Measurements from ENCODE around the gene KCNH3.
A peak's percentile ranks its signal among the peaks of the same experiment; 100 is the strongest.

The KCNH3 gene

DNA sequence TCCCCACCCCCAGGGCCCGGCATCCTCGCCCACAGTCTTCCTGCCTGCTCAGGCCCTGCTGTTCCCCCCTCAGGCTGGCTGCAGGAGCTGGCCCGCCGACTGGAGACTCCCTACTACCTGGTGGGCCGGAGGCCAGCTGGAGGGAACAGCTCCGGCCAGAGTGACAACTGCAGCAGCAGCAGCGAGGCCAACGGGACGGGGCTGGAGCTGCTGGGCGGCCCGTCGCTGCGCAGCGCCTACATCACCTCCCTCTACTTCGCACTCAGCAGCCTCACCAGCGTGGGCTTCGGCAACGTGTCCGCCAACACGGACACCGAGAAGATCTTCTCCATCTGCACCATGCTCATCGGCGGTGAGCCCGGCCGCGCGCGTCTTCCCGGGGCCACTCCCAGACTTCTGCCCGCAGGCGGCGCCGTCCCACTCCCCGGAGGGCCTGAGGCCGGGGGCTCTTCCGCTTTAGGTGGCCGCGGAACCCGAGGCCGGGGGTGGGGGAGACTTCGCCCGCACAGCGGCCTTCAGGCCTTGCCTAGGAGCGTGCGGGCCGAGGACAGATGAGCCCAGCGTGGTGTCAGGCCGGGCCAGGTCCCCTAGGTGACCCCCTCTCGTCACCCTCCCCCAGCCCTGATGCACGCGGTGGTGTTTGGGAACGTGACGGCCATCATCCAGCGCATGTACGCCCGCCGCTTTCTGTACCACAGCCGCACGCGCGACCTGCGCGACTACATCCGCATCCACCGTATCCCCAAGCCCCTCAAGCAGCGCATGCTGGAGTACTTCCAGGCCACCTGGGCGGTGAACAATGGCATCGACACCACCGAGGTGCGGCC is 10.2 kb downstream of the KCNH3 start:
- H3K27ac ChIP-seq (ENCODE audit: low read length), result no peak overlapping the region
- H2AFZ ChIP-seq (ENCODE audit: low read length), result peak overlapping the region; percentile 67
- no peak for DNase-seq
- H3K4me3 ChIP-seq (ENCODE audit: low read length), result peak overlapping the region; percentile 22; the same call in 1 of the 2 replicates
- no peaks in the 10 kb centered on the region for H3K9me2 ChIP-seq (replicated peaks; ENCODE audit: insufficient read depth, low read length)
- TF ChIP-seq EZH2 (optimal IDR thresholded peaks at IDR 0.05; ENCODE audit: low read depth, low read length) (no peak), EZH2phosphoT487 (IDR thresholded peaks at IDR 0.05; ENCODE audit: low read length) (no peak)
- TF ChIP-seq, protein P1, sequence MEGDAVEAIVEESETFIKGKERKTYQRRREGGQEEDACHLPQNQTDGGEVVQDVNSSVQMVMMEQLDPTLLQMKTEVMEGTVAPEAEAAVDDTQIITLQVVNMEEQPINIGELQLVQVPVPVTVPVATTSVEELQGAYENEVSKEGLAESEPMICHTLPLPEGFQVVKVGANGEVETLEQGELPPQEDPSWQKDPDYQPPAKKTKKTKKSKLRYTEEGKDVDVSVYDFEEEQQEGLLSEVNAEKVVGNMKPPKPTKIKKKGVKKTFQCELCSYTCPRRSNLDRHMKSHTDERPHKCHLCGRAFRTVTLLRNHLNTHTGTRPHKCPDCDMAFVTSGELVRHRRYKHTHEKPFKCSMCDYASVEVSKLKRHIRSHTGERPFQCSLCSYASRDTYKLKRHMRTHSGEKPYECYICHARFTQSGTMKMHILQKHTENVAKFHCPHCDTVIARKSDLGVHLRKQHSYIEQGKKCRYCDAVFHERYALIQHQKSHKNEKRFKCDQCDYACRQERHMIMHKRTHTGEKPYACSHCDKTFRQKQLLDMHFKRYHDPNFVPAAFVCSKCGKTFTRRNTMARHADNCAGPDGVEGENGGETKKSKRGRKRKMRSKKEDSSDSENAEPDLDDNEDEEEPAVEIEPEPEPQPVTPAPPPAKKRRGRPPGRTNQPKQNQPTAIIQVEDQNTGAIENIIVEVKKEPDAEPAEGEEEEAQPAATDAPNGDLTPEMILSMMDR (IDR thresholded peaks at IDR 0.05; ENCODE audit: low read length), result peak; percentile 21
- H3K79me2 ChIP-seq (ENCODE audit: low read length), result no peaks in the 10 kb centered on the region
- no peaks in the 10 kb centered on the region for H3K9me3 ChIP-seq (replicated peaks; ENCODE audit: insufficient read depth, low read length)
- no peaks in the 10 kb centered on the region for H3K4me1 ChIP-seq (ENCODE audit: low read length)
- no peaks in the 10 kb centered on the region for H3F3A ChIP-seq (ENCODE audit: insufficient read depth, low read length)
- H3K4me2 ChIP-seq (ENCODE audit: low read depth, low read length), result peak overlapping the region; percentile 50
- peaks cover 54% of the 10 kb centered on the region for H3K27me3 ChIP-seq (replicated peaks; ENCODE audit: insufficient read depth, low read length)
- H3K36me3 ChIP-seq (replicated peaks; ENCODE audit: insufficient read depth, low read length), result no peaks in the 10 kb centered on the region
- no peaks in the 10 kb centered on the region for H4K20me1 ChIP-seq (ENCODE audit: insufficient read depth, low read length)
- no peak overlapping the region for H3K9ac ChIP-seq (ENCODE audit: low read length)

DNA sequence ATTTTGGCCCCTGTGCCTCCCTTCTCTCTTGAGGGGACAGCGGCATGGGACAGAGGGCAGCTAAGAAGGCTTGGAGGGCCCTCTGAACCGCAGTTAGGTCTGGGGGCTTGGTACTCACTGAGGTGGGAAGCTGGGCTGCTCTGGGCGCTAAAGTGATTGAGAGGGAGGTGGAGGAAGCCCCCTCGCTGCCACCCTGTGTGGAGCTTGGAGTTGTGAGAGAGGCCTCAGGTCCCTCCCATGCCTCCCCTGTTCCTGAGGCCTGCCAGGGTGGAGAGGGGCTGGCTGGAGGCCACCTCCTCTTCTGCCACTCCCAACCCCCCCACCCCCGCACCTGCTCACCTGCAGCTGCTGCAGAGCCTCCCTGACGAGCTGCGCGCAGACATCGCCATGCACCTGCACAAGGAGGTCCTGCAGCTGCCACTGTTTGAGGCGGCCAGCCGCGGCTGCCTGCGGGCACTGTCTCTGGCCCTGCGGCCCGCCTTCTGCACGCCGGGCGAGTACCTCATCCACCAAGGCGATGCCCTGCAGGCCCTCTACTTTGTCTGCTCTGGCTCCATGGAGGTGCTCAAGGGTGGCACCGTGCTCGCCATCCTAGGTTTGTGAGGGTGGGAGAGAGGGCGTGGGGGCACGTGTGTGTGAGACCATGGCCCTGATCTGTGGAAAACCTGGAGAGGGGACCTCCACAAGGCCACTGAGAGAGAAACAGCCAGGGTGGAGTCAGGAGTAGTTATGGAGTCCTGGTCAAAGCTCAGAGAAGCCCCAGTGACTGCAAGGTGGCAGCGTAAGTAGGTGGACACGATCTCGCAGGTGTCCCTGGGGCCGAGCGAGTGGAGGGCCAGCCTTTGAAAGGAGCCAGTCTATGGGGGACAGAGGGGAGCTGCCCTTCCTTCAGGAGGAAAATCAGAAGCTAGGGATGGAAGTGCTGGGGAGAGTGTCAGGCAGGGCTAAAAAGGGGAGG is 11.2 kb downstream of the KCNH3 start:
- H3K4me1 ChIP-seq (ENCODE audit: low read length), result no peaks in the 10 kb centered on the region
- 0 out of 2 replicates have a peak overlapping the region, but pooled peaks have one; percentile 67 for H2AFZ ChIP-seq (ENCODE audit: low read length)
- no peak overlapping the region for H3K4me2 ChIP-seq (ENCODE audit: low read depth, low read length)
- no peak for DNase-seq
- H3K4me3 ChIP-seq (ENCODE audit: low read length), result no peak overlapping the region
- peaks cover 54% of the 10 kb centered on the region for H3K27me3 ChIP-seq (replicated peaks; ENCODE audit: insufficient read depth, low read length)
- no peak overlapping the region for H3K9ac ChIP-seq (ENCODE audit: low read length)
- no peaks in the 10 kb centered on the region for H3K79me2 ChIP-seq (ENCODE audit: low read length)
- H4K20me1 ChIP-seq (ENCODE audit: insufficient read depth, low read length), result no peaks in the 10 kb centered on the region
- no peak overlapping the region for H3K27ac ChIP-seq (ENCODE audit: low read length)
- TF ChIP-seq, protein P1 (IDR thresholded peaks at IDR 0.05; ENCODE audit: low read length), result no peak
- no peak for TF ChIP-seq EZH2 (optimal IDR thresholded peaks at IDR 0.05; ENCODE audit: low read depth, low read length)
- TF ChIP-seq EZH2phosphoT487 (IDR thresholded peaks at IDR 0.05; ENCODE audit: low read length), result no peak
- H3F3A ChIP-seq (ENCODE audit: insufficient read depth, low read length), result no peaks in the 10 kb centered on the region
- H3K36me3 ChIP-seq (replicated peaks; ENCODE audit: insufficient read depth, low read length), result no peaks in the 10 kb centered on the region
- H3K9me2 ChIP-seq (replicated peaks; ENCODE audit: insufficient read depth, low read length), result no peaks in the 10 kb centered on the region
- H3K9me3 ChIP-seq (replicated peaks; ENCODE audit: insufficient read depth, low read length), result no peaks in the 10 kb centered on the region

DNA sequence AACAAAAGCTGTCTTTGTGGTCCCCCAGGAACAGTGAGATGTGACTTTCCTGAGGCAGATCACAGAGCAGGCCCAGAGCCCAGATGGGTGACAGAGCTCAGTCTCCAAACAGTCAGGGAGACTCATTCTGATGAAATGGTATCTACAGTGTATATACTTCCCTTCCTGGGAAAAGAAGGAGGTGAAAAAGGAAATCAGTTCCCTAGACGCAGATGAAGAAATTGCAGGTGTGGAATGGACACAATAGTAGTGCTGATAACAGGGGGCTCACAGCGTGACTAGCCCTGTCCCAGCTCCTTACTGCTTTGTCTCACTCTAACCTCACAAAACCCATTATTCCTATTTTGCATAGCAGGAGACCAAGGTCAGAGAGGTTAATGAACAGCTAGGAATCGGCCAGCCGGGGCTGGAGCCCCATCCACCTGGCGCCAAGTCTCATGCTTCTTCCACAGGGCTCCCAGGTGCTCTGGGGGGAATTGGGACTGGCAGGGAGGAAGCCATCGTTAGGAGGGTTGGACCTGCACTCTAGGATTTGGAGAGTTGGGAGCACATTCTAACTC is 11.9 kb downstream of the KCNH3 start:
- Histone ChIP-seq H3K4me3 (ENCODE audit: low read length) (no peak overlapping the region), H3F3A (ENCODE audit: insufficient read depth, low read length) (no peaks in the 10 kb centered on the region), H3K9me2 (replicated peaks; ENCODE audit: insufficient read depth, low read length) (no peaks in the 10 kb centered on the region), H3K9me3 (replicated peaks; ENCODE audit: insufficient read depth, low read length) (no peaks in the 10 kb centered on the region), H4K20me1 (ENCODE audit: insufficient read depth, low read length) (no peaks in the 10 kb centered on the region), H3K27ac (ENCODE audit: low read length) (no peak overlapping the region), H3K4me1 (ENCODE audit: low read length) (no peaks in the 10 kb centered on the region), H3K9ac (ENCODE audit: low read length) (no peak overlapping the region), H3K4me2 (ENCODE audit: low read depth, low read length) (no peak overlapping the region), H3K36me3 (replicated peaks; ENCODE audit: insufficient read depth, low read length) (no peaks in the 10 kb centered on the region), H3K79me2 (ENCODE audit: low read length) (no peaks in the 10 kb centered on the region), H2AFZ (ENCODE audit: low read length) (no peak overlapping the region), H3K27me3 (replicated peaks; ENCODE audit: insufficient read depth, low read length) (peaks cover 54% of the 10 kb centered on the region)
- no peak for DNase-seq
- TF ChIP-seq EZH2phosphoT487 (IDR thresholded peaks at IDR 0.05; ENCODE audit: low read length) (no peak), EZH2 (optimal IDR thresholded peaks at IDR 0.05; ENCODE audit: low read depth, low read length) (no peak)
- TF ChIP-seq, protein P1 (IDR thresholded peaks at IDR 0.05; ENCODE audit: low read length), result no peak
